Kidney glomerular epithelial cell (primary cell): ENCODE measurements around the gene EVI5L.

Experiments used
- DNase-seq: peaks from one replicate; lab custom pipeline; 2025; lab: John Stamatoyannopoulos, UW

Gene EVI5L

GRCh38 chr19:7898967-7899366 lies 68.9 kb downstream of the EVI5L start:
- DNase-seq = no peak

GRCh38 chr19:7899751-7900378 lies 69.8 kb downstream of the EVI5L start:
- no peak for DNase-seq

GRCh38 chr19:7900401-7900870 lies 70.4 kb downstream of the EVI5L start:
- no peak for DNase-seq

GRCh38 chr19:7900931-7901330 lies 70.9 kb downstream of the EVI5L start:
- no peak for DNase-seq

- DNase-seq = no peak
Observed at GRCh38 chr19:7901337-7901736, 71.3 kb downstream of the EVI5L start.

GRCh38 chr19:7902796-7903243 lies 72.8 kb downstream of the EVI5L start:
- no peak for DNase-seq

- peak; percentile 100 for DNase-seq
Observed at GRCh38 chr19:7903244-7904073, 73.4 kb downstream of the EVI5L start, which contains the start of gene MAP2K7. Gene MAP2K7 (plus strand): TSS chr19:7903877. CDS start chr19:7903945, 68 bp downstream.

GRCh38 chr19:7904074-7905020 lies 74.3 kb downstream of the EVI5L start:
- DNase-seq = no peak

GRCh38 chr19:7905268-7905667 lies 75.2 kb downstream of the EVI5L start:
- DNase-seq = no peak

- DNase-seq = no peak
Observed at GRCh38 chr19:7905859-7906258, 75.8 kb downstream of the EVI5L start.

GRCh38 chr19:7907122-7907521 lies 77.1 kb downstream of the EVI5L start:
- DNase-seq = no peak

- no peak for DNase-seq
Observed at GRCh38 chr19:7907544-7907943, 77.5 kb downstream of the EVI5L start.

GRCh38 chr19:7908078-7908699 lies 78.2 kb downstream of the EVI5L start:
- no peak for DNase-seq

GRCh38 chr19:7908742-7909461 lies 78.9 kb downstream of the EVI5L start:
- no peak for DNase-seq

- DNase-seq = no peak
Observed at GRCh38 chr19:7909471-7910067, 79.6 kb downstream of the EVI5L start.

- no peak for DNase-seq
Observed at GRCh38 chr19:7910321-7911161, 80.5 kb downstream of the EVI5L start.

GRCh38 chr19:7911508-7912143 lies 81.6 kb downstream of the EVI5L start:
- no peak for DNase-seq

GRCh38 chr19:7912144-7912696 lies 82.2 kb downstream of the EVI5L start:
- no peak for DNase-seq
